H9 (cell line): ENCODE measurements around the gene ADAMTS17. TPM values are rescaled to one million over a fixed set of nuclear protein-coding genes. Genes with fewer than 3 reads are reported as not detected.

ENCODE experiments used
- DNase-seq: peaks from one replicate; pipeline ENCODE4 v3.0.0-alpha.2; 2017
- H2AFZ ChIP-seq: one replicate; pipeline ENCODE4 v1.6.1; 2013; ENCODE audit warnings: mild to moderate bottlenecking, low read length, control low read depth, moderate library complexity
- H2AK5ac ChIP-seq: 2 replicates; pipeline ENCODE4 v1.6.1; 2013; ENCODE audit warnings: low read length, control low read depth, mixed read lengths; ENCODE audit not compliant: insufficient read length
- H2BK120ac ChIP-seq: one replicate; pipeline ENCODE4 v1.6.1; 2013; ENCODE audit warnings: low read depth, mild to moderate bottlenecking, low read length, control low read depth, inconsistent platforms; ENCODE audit not compliant: poor library complexity, severe bottlenecking
- H2BK12ac ChIP-seq: 2 replicates; pipeline ENCODE4 v1.6.1; 2013; ENCODE audit warnings: low read length, control low read depth, mixed read lengths, low read depth; ENCODE audit not compliant: insufficient read length
- H2BK15ac ChIP-seq: 2 replicates; pipeline ENCODE4 v1.6.1; 2013; ENCODE audit warnings: low read depth, low read length, control low read depth
- H2BK20ac ChIP-seq: one replicate; pipeline ENCODE4 v1.6.1; 2013; ENCODE audit warnings: low read depth, mild to moderate bottlenecking, low read length, control low read depth, inconsistent platforms; ENCODE audit not compliant: poor library complexity, severe bottlenecking
- H2BK5ac ChIP-seq: 2 replicates; pipeline ENCODE4 v1.6.1; 2013; ENCODE audit warnings: low read length, control low read depth, mixed read lengths; ENCODE audit not compliant: insufficient read length
- H3K14ac ChIP-seq: 2 replicates; pipeline ENCODE4 v1.6.1; 2013; ENCODE audit warnings: low read length, control low read depth; ENCODE audit not compliant: insufficient read depth
- H3K18ac ChIP-seq: 2 replicates; pipeline ENCODE4 v1.6.1; 2013; ENCODE audit warnings: low read depth, mild to moderate bottlenecking, mixed read lengths, low read length, control low read depth; ENCODE audit not compliant: insufficient read length
- H3K23ac ChIP-seq: 2 replicates; pipeline ENCODE4 v1.6.1; 2013; ENCODE audit warnings: low read length, control low read depth, mixed read lengths, low read depth; ENCODE audit not compliant: insufficient read length
- H3K23me2 ChIP-seq: 2 replicates; pipeline ENCODE4 v1.6.1; 2013; ENCODE audit warnings: low read depth, mild to moderate bottlenecking, mixed read lengths, low read length, control low read depth; ENCODE audit not compliant: insufficient read length, poor library complexity, severe bottlenecking
- H3K27ac ChIP-seq: 2 replicates; pipeline ENCODE4 v1.5.1; 2013; ENCODE audit warnings: low read length, control low read depth, mixed read lengths, low read depth; ENCODE audit not compliant: insufficient read length
- H3K27me3 ChIP-seq: 2 replicates; pipeline ENCODE4 v1.6.1; 2013; ENCODE audit warnings: low read length, control low read depth, inconsistent platforms; ENCODE audit not compliant: insufficient read depth
- H3K4ac ChIP-seq: 2 replicates; pipeline ENCODE4 v1.6.1; 2013; ENCODE audit warnings: low read depth, mild to moderate bottlenecking, control low read depth, inconsistent platforms, low read length, moderate library complexity
- H3K4me1 ChIP-seq: 2 replicates; pipeline ENCODE4 v1.6.1; 2013; ENCODE audit warnings: low read length, control low read depth, inconsistent platforms; ENCODE audit not compliant: insufficient read depth
- H3K4me2 ChIP-seq: 2 replicates; pipeline ENCODE4 v1.6.1; 2013; ENCODE audit warnings: low read length, control low read depth, mixed read lengths; ENCODE audit not compliant: insufficient read length, insufficient read depth
- H3K56ac ChIP-seq: 2 replicates; pipeline ENCODE4 v1.6.1; 2013; ENCODE audit warnings: low read depth, mild to moderate bottlenecking, mixed read lengths, low read length, control low read depth; ENCODE audit not compliant: insufficient read length
- H3K79me1 ChIP-seq: 2 replicates; pipeline ENCODE4 v1.6.1; 2013; ENCODE audit warnings: low read depth, mild to moderate bottlenecking, moderate library complexity, low read length, control low read depth, inconsistent platforms; ENCODE audit not compliant: insufficient read depth, poor library complexity, severe bottlenecking
- H3K79me2 ChIP-seq: 2 replicates; pipeline ENCODE4 v1.6.1; 2013; ENCODE audit warnings: low read length, control low read depth, inconsistent platforms; ENCODE audit not compliant: insufficient read depth
- H3K9ac ChIP-seq: 2 replicates; pipeline ENCODE4 v1.6.1; 2013; ENCODE audit warnings: low read length, control low read depth, mixed read lengths; ENCODE audit not compliant: insufficient read length; ENCODE audit errors: extremely low read depth
- H3K9me3 ChIP-seq: one replicate; pipeline ENCODE4 v1.6.1; 2013; ENCODE audit warnings: low read depth, low read length, inconsistent platforms; ENCODE audit not compliant: control insufficient read depth
- H3T11ph ChIP-seq: one replicate; pipeline ENCODE4 v1.6.1; 2013; ENCODE audit warnings: mild to moderate bottlenecking, low read length, control low read depth, inconsistent platforms
- H4K20me1 ChIP-seq: one replicate; pipeline ENCODE4 v1.6.1; 2013; ENCODE audit not compliant: control insufficient read depth, insufficient read length, insufficient read depth
- H4K5ac ChIP-seq: 2 replicates; pipeline ENCODE4 v1.6.1; 2013; ENCODE audit warnings: low read depth, mild to moderate bottlenecking, mixed read lengths, low read length, control low read depth; ENCODE audit not compliant: insufficient read length
- H4K8ac ChIP-seq: replicated peaks from 2 replicates; pipeline ENCODE4 v1.6.1; 2013; ENCODE audit warnings: low read length, control low read depth, mixed read lengths, low read depth; ENCODE audit not compliant: insufficient read length
- H4K91ac ChIP-seq: 2 replicates; pipeline ENCODE4 v1.6.1; 2013; ENCODE audit warnings: low read depth, mild to moderate bottlenecking, moderate library complexity, mixed read lengths, low read length, control low read depth; ENCODE audit not compliant: insufficient read length
- H3K27ac Mint-ChIP-seq, 3 experiments: 2 replicates in 2 of 3; 3 replicates in 1 of 3; pipeline ENCODE4 v1.8.0; 2020 to 2021; ENCODE audit warnings: mixed read lengths in 3 of 3, mild to moderate bottlenecking in 1 of 3, moderate library complexity in 1 of 3
- H3K27me3 Mint-ChIP-seq: 2 replicates; pipeline ENCODE4 v1.8.0; 2021; ENCODE audit warnings: low read depth, mild to moderate bottlenecking, moderate library complexity, mixed read lengths
- H3K36me3 Mint-ChIP-seq, 3 experiments: 2 replicates in 2 of 3; 3 replicates in 1 of 3; pipeline ENCODE4 v1.8.0; 2020 to 2021; ENCODE audit warnings: low read depth in 3 of 3, mixed read lengths in 3 of 3; ENCODE audit not compliant: insufficient read depth in 1 of 3
- H3K4me1 Mint-ChIP-seq, 2 experiments: 2 replicates each; pipeline ENCODE4 v1.8.0; 2020; ENCODE audit warnings: mixed read lengths in 2 of 2
- H3K4me3 Mint-ChIP-seq, 2 experiments: 2 replicates in 1 of 2; 3 replicates in 1 of 2; pipeline ENCODE4 v1.8.0; 2020 to 2021; ENCODE audit warnings: mild to moderate bottlenecking in 2 of 2, mixed read lengths in 2 of 2, moderate library complexity in 1 of 2
- H3K9me3 Mint-ChIP-seq, 2 experiments: 2 replicates in 1 of 2; 3 replicates in 1 of 2; pipeline ENCODE4 v1.8.0; 2020; ENCODE audit warnings: mild to moderate bottlenecking in 2 of 2, mixed read lengths in 2 of 2, moderate library complexity in 1 of 2
- WGBS: extraction: QIAGEN DNeasy Blood & Tissue Kit; methylation state at CpG from one replicate; pipeline ENCODE4 v1.1.7; 2013; ENCODE audit warnings: missing lambda C conversion rate, low lambda C conversion rate, mixed read lengths; ENCODE audit not compliant: insufficient read length; ENCODE audit errors: extremely low coverage; 5-methylcytosine and 5-hydroxymethylcytosine counted together
- total RNA-seq: library from RNA; stranded (reverse); gene quantifications from 2 replicates; pipeline ENCODE4 v1.2.1, GENCODE V29; 2021
- TF ChIP-seq, protein P1 (sequence below): fragments of 200-600 bp; sonication (generic); conservative IDR thresholded peaks from 3 replicates; pipeline ENCODE4 v1.8.0; 2021; ENCODE audit warnings: antibody characterized with exemption, mild to moderate bottlenecking

ADAMTS17 gene
- total RNA-seq, 1 experiment from 2014 or later: 2.9 TPM

- Histone ChIP-seq H2BK15ac (no peak overlapping the region), H3K18ac (no peak overlapping the region), H3K14ac (no peak overlapping the region), H3K79me1 (no peaks in the 10 kb centered on the region), H3K56ac (no peak overlapping the region), H4K5ac (no peak overlapping the region), H3K9me3 (no peaks in the 10 kb centered on the region), H3K4ac (no peak overlapping the region), H4K8ac (no peak overlapping the region), H2AK5ac (no peak overlapping the region), H2BK12ac (no peak overlapping the region), H4K20me1 (no peaks in the 10 kb centered on the region), H2BK20ac (no peak overlapping the region), H3K27me3 (no peaks in the 10 kb centered on the region), H3K9ac (no peak overlapping the region), H3K4me2 (no peak overlapping the region), H3K4me1 (no peaks in the 10 kb centered on the region), H2AFZ (no peak overlapping the region), H3K27ac (no peak overlapping the region), H2BK120ac (no peak overlapping the region), H2BK5ac (no peak overlapping the region), H3K79me2 (no peaks in the 10 kb centered on the region), H3K23ac (no peak overlapping the region), H3K23me2 (no peaks in the 10 kb centered on the region), H4K91ac (no peak overlapping the region), H3T11ph (no peak overlapping the region)
- no peaks in the 10 kb centered on the region for H3K36me3 Mint-ChIP-seq
- no CpG with 5 or more reads among the region's 8 CpGs for WGBS
- H3K4me1 Mint-ChIP-seq: peaks cover 0 to 7% of the 10 kb centered on the region in 2 experiments; a peak in 2 of 4 replicates
- DNase-seq: no peak
- peaks cover 4% of the 10 kb centered on the region; the same call in 1 of the 2 replicates for H3K27me3 Mint-ChIP-seq
- H3K27ac Mint-ChIP-seq: no peak overlapping the region
- TF ChIP-seq, protein P1, sequence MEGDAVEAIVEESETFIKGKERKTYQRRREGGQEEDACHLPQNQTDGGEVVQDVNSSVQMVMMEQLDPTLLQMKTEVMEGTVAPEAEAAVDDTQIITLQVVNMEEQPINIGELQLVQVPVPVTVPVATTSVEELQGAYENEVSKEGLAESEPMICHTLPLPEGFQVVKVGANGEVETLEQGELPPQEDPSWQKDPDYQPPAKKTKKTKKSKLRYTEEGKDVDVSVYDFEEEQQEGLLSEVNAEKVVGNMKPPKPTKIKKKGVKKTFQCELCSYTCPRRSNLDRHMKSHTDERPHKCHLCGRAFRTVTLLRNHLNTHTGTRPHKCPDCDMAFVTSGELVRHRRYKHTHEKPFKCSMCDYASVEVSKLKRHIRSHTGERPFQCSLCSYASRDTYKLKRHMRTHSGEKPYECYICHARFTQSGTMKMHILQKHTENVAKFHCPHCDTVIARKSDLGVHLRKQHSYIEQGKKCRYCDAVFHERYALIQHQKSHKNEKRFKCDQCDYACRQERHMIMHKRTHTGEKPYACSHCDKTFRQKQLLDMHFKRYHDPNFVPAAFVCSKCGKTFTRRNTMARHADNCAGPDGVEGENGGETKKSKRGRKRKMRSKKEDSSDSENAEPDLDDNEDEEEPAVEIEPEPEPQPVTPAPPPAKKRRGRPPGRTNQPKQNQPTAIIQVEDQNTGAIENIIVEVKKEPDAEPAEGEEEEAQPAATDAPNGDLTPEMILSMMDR: no peak
- no peak overlapping the region for H3K4me3 Mint-ChIP-seq
- no peaks in the 10 kb centered on the region for H3K9me3 Mint-ChIP-seq
Measured at GRCh38 chr15:100108346-100108745, 233.4 kb downstream of the ADAMTS17 start.
